GM23338 (cell line): Measurements from ENCODE around the gene BARD1. TPM values are rescaled to one million over a fixed set of nuclear protein-coding genes. Genes with fewer than 3 reads are reported as not detected.

ENCODE experiments used
- ATAC-seq: fragments of 200-7000 bp; cut with Tn5 transposase; 3 replicates; pipeline ENCODE4 v1.9.1; 2020
- DNase-seq: peaks from one replicate; pipeline ENCODE4 v3.0.0-alpha.2; 2015; ENCODE audit warnings: low spot score
- H2AFZ ChIP-seq: fragments of 200-600 bp; sonication (generic); 2 replicates; pipeline ENCODE4 v1.8.0; 2016; ENCODE audit warnings: antibody characterized with exemption, mild to moderate bottlenecking, moderate library complexity
- H3F3A ChIP-seq: fragments of 200-600 bp; sonication (generic); replicated peaks from 2 replicates; pipeline ENCODE4 v1.8.0; 2017; ENCODE audit warnings: antibody characterized with exemption, mixed run types, low read depth
- H3K27ac ChIP-seq: fragments of 200-600 bp; sonication (generic); 2 replicates; pipeline ENCODE4 v1.6.1; 2016; ENCODE audit warnings: low read depth
- H3K27me3 ChIP-seq: fragments of 200-600 bp; sonication (generic); 2 replicates; pipeline ENCODE4 v1.8.0; 2016; ENCODE audit warnings: mild to moderate bottlenecking, mixed run types, moderate library complexity; ENCODE audit not compliant: insufficient read depth
- H3K36me3 ChIP-seq: fragments of 200-600 bp; sonication (generic); 2 replicates; pipeline ENCODE4 v1.8.0; 2016; ENCODE audit warnings: mild to moderate bottlenecking; ENCODE audit not compliant: insufficient read depth
- H3K4me1 ChIP-seq: fragments of 200-600 bp; sonication (generic); 2 replicates; pipeline ENCODE4 v1.8.0; 2016; ENCODE audit warnings: mild to moderate bottlenecking, moderate library complexity; ENCODE audit not compliant: insufficient read depth
- H3K4me2 ChIP-seq: fragments of 200-600 bp; sonication (generic); 2 replicates; pipeline ENCODE4 v1.7.1; 2017; ENCODE audit warnings: mixed run types
- H3K4me3 ChIP-seq: fragments of 200-600 bp; sonication (generic); 2 replicates; pipeline ENCODE4 v1.6.1; 2016; ENCODE audit warnings: mixed run types
- H3K79me2 ChIP-seq: fragments of 200-600 bp; sonication (generic); replicated peaks from 2 replicates; pipeline ENCODE4 v1.8.0; 2017; ENCODE audit warnings: mild to moderate bottlenecking; ENCODE audit not compliant: insufficient read depth
- H3K9me2 ChIP-seq: fragments of 200-600 bp; sonication (generic); 2 replicates; pipeline ENCODE4 v1.8.0; 2017; ENCODE audit not compliant: insufficient read depth
- H4K20me1 ChIP-seq: fragments of 200-600 bp; sonication (generic); replicated peaks from 2 replicates; pipeline ENCODE4 v1.8.0; 2017; ENCODE audit warnings: mild to moderate bottlenecking; ENCODE audit not compliant: insufficient read depth
- H3K27ac Mint-ChIP-seq: 2 replicates; pipeline ENCODE4 v1.8.0; 2020; ENCODE audit warnings: inconsistent platforms, mild to moderate bottlenecking, moderate library complexity, mixed read lengths
- H3K27me3 Mint-ChIP-seq: 3 replicates; pipeline ENCODE4 v1.8.0; 2022; ENCODE audit warnings: low read depth, mild to moderate bottlenecking, moderate library complexity, mixed read lengths, inconsistent platforms; ENCODE audit not compliant: insufficient read depth, poor library complexity
- H3K36me3 Mint-ChIP-seq: 3 replicates; pipeline ENCODE4 v1.8.0; 2021; ENCODE audit warnings: low read depth, mild to moderate bottlenecking, inconsistent platforms, moderate library complexity, mixed read lengths
- H3K4me1 Mint-ChIP-seq: 3 replicates; pipeline ENCODE4 v1.8.0; 2020; ENCODE audit warnings: mild to moderate bottlenecking, inconsistent platforms, mixed read lengths
- H3K4me3 Mint-ChIP-seq: 3 replicates; pipeline ENCODE4 v1.8.0; 2021; ENCODE audit warnings: moderate library complexity, mild to moderate bottlenecking, inconsistent platforms, mixed read lengths
- H3K9me3 Mint-ChIP-seq: 3 replicates; pipeline ENCODE4 v1.8.0; 2020; ENCODE audit warnings: moderate library complexity, mild to moderate bottlenecking, inconsistent platforms, mixed read lengths
- EZH2phosphoT487 ChIP-seq: fragments of 200-600 bp; sonication (generic); IDR thresholded peaks from one replicate; pipeline ENCODE4 v1.8.1; 2018; ENCODE audit warnings: antibody characterized with exemption; ENCODE audit not compliant: unreplicated experiment
- JUNB ChIP-seq: IDR thresholded peaks from one replicate; pipeline ENCODE4 v1.6.1; 2016; ENCODE audit warnings: antibody characterized with exemption; ENCODE audit not compliant: unreplicated experiment
- ZNF114 ChIP-seq: fragments of 250-450 bp; sonication (Bioruptor Pico); IDR thresholded peaks from 2 replicates; pipeline ENCODE4 v1.5.0; 2020; ENCODE audit warnings: mild to moderate bottlenecking, moderate library complexity
- ZNF462 ChIP-seq: fragments of 250-450 bp; sonication (Bioruptor Pico); IDR thresholded peaks from 2 replicates; pipeline ENCODE4 v1.5.0; 2020; ENCODE audit warnings: mild to moderate bottlenecking, moderate library complexity
- polyA plus RNA-seq: library from polyadenylated mRNA; unstranded; fragments of >200 nt; fragmentation: Nextera tagmentation; extraction: Ambion mirVana; gene quantifications from 2 replicates; pipeline ENCODE4 v1.2.1, GENCODE V29; 2016
- total RNA-seq: library from RNA; depleted of rRNA; stranded (reverse); fragments of >200 nt; shearing (Covaris generic); gene quantifications from 2 replicates; pipeline ENCODE4 v1.2.3, GENCODE V29; 2014

Gene BARD1
- total and polyA plus RNA-seq, 2 experiments from 2014 or later = 33.9 to 61.0 TPM

DNA sequence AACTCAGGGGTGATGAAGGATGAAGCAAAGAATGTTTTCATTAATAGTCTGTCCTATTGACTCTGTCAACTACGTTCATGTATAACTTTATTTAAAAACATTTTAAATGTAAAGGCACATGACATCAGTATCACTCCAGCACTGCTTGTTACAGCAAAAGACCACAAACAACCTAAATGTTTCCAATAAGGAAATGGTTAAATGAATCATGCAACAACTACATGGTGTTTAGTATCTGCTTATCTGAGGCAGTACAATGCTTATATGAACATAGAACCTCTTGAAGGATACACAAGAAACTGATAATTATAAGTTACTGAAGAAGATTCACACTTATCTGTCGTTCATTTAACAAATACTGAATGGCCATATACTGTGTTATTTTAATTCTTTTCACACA lies 8.4 kb downstream of the BARD1 start (continued):
- TF ChIP-seq ZNF462 (CRISPR knock-in tag) = no peak
- TF ChIP-seq EZH2phosphoT487 = no peak

DNA sequence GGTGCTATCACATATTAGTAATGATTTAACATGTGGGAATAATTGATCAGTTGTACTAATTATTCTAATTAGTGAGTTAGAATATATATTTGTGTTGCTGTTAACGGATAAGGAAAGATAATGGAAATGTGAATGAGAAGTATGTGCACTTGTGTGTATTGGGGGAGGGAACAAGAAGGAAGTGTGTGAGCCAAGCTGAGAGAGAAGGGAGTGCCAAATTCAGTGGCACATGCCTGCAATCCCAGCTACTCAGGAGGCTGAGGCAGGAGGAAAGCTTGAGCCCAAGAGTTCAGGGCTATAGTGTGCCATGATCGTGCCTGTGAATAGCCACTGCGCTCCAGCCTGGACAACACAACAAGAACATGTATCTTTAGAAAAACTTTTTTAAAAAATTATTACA lies 9.3 kb downstream of the BARD1 start:
- peaks cover 26% of the 10 kb centered on the region for H3K36me3 Mint-ChIP-seq
- no peaks in the 10 kb centered on the region for H3F3A ChIP-seq
- no peak overlapping the region for H3K4me3 ChIP-seq
- H2AFZ ChIP-seq = no peak overlapping the region
- no peaks in the 10 kb centered on the region for H3K9me3 Mint-ChIP-seq
- ATAC-seq = no peak; the same call in 1 of the 3 replicates
- no peak for DNase-seq
- no peak overlapping the region for H3K4me3 Mint-ChIP-seq
- H3K27ac ChIP-seq = no peak overlapping the region
- H3K4me1 ChIP-seq = peaks cover 40% of the 10 kb centered on the region
- peaks cover 30% of the 10 kb centered on the region for H4K20me1 ChIP-seq
- H3K27me3 Mint-ChIP-seq = no peaks in the 10 kb centered on the region
- no peaks in the 10 kb centered on the region for H3K9me2 ChIP-seq
- H3K36me3 ChIP-seq = peaks cover 8% of the 10 kb centered on the region; the same call in 1 of the 2 replicates
- H3K27me3 ChIP-seq = no peaks in the 10 kb centered on the region
- H3K4me2 ChIP-seq = 0 out of 2 replicates have a peak overlapping the region, but pooled peaks have one; percentile 17
- H3K4me1 Mint-ChIP-seq = peaks cover 44% of the 10 kb centered on the region
- peaks cover 100% of the 10 kb centered on the region for H3K79me2 ChIP-seq
- TF ChIP-seq ZNF462 (CRISPR knock-in tag) (no peak), JUNB (no peak), ZNF114 (CRISPR knock-in tag) (no peak)
- no peak overlapping the region for H3K27ac Mint-ChIP-seq
